Stimulated activated CD4-positive, alpha-beta T cell treated with anti-CD3 and anti-CD28 coated beads, Interleukin-1b, Interleukin-23, amount 100 ng/mL, for 24 hours (primary cell): ENCODE results near the gene LMF1.
"Not testable (repeated sequence)": the region's sequence is repeated elsewhere in the genome, so short reads cannot be mapped to it uniquely, and the experiment has no call there.

Experiments
- DNase-seq, 4 experiments: peaks; one replicate each; pipeline ENCODE4 v3.0.0-alpha.2; 2020; ENCODE audit warnings: low read depth in 4 of 4, low spot score in 1 of 4

Gene LMF1

GRCh38 chr16:951660-952301 lies 19.0 kb downstream of the LMF1 start:
- DNase-seq: no peak

GRCh38 chr16:950733-951573 lies 19.8 kb downstream of the LMF1 start:
- not testable (repeated sequence) for DNase-seq

- not testable (repeated sequence) for DNase-seq
These were observed 22.0 kb downstream of the LMF1 start for GRCh38 chr16:948767-949166.

- DNase-seq: not testable (repeated sequence)
These were observed 22.9 kb downstream of the LMF1 start for GRCh38 chr16:947922-948303.

GRCh38 chr16:947255-947921 lies 23.4 kb downstream of the LMF1 start:
- no peak for DNase-seq

- no peak for DNase-seq
These were observed 24.8 kb downstream of the LMF1 start for GRCh38 chr16:946048-946395.

GRCh38 chr16:945271-946047 lies 25.3 kb downstream of the LMF1 start:
- DNase-seq: no peak

GRCh38 chr16:943971-944370 lies 26.8 kb downstream of the LMF1 start:
- DNase-seq: no peak

- DNase-seq: no peak
These were observed 28.2 kb downstream of the LMF1 start for GRCh38 chr16:942436-943060.

GRCh38 chr16:939941-940340 lies 30.8 kb downstream of the LMF1 start:
- no peak for DNase-seq

GRCh38 chr16:939311-939710 lies 31.5 kb downstream of the LMF1 start:
- DNase-seq: no peak

- DNase-seq: no peak
These were observed 32.0 kb downstream of the LMF1 start for GRCh38 chr16:938752-939151.

GRCh38 chr16:938136-938535 lies 32.6 kb downstream of the LMF1 start:
- DNase-seq: no peak

- DNase-seq: no peak
These were observed 33.1 kb downstream of the LMF1 start for GRCh38 chr16:937723-938122.

- DNase-seq: no peak
These were observed 33.5 kb downstream of the LMF1 start for GRCh38 chr16:937311-937710.

- no peak for DNase-seq
These were observed 35.1 kb downstream of the LMF1 start for GRCh38 chr16:935684-936083.

GRCh38 chr16:934178-934577 lies 36.6 kb downstream of the LMF1 start:
- no peak for DNase-seq

- no peak for DNase-seq
These were observed 37.2 kb downstream of the LMF1 start for GRCh38 chr16:933581-933980.

GRCh38 chr16:932831-933330 lies 37.9 kb downstream of the LMF1 start:
- DNase-seq: no peak

- DNase-seq: no peak
These were observed 38.9 kb downstream of the LMF1 start for GRCh38 chr16:931626-932500.
